ENCODE results near the gene COPS2.

GRCh38 chr15:49174902-49175301 lies 19.5 kb upstream of the COPS2 start:
- TF ChIP-seq CTCF (IDR thresholded peaks at IDR 0.05) (no peak), POLR2A (IDR thresholded peaks at IDR 0.05) (no peak)

Measured in esophagus squamous epithelium (tissue), 4 donors.